Upper lobe of right lung (tissue), 1 donor: ENCODE measurements around the gene RAB11FIP4. TPM values are rescaled to one million over a fixed set of nuclear protein-coding genes. Genes with fewer than 3 reads are reported as not detected.

ENCODE experiments used
- ATAC-seq: fragments of 200-7000 bp; cut with Tn5 transposase; one replicate; pipeline ENCODE4 v1.9.1; 2020; ENCODE audit warnings: mild to moderate bottlenecking, moderate library complexity
- DNase-seq: peaks from one replicate; pipeline ENCODE4 v3.0.0-alpha.2; 2020
- H3K27ac ChIP-seq: fragments of 200-600 bp; one replicate; pipeline ENCODE4 v1.8.0; 2022
- H3K27me3 ChIP-seq: fragments of 200-600 bp; one replicate; pipeline ENCODE4 v1.8.0; 2022; ENCODE audit warnings: mild to moderate bottlenecking
- H3K36me3 ChIP-seq: fragments of 200-600 bp; one replicate; pipeline ENCODE4 v1.8.0; 2022
- H3K4me1 ChIP-seq: fragments of 200-600 bp; one replicate; pipeline ENCODE4 v1.8.0; 2022
- H3K4me3 ChIP-seq: fragments of 200-600 bp; one replicate; pipeline ENCODE4 v1.8.0; 2022; ENCODE audit warnings: mild to moderate bottlenecking
- H3K9me3 ChIP-seq: fragments of 200-600 bp; one replicate; pipeline ENCODE4 v1.8.0; 2022
- intact Hi-C: fragments of 100-400 bp; cut with DNase I; formaldehyde crosslinking; loops from one replicate; pipeline ENCODE4 v1.11.0; 2022
- total RNA-seq: library from RNA; stranded (reverse); fragmentation: NEBNext Ultra II Directional; extraction: Animal tissue kit (Norgen Biotek cat#: 25700); gene quantifications from one replicate; pipeline ENCODE4 v1.2.1, GENCODE V29; 2021
- TF ChIP-seq, protein P1 (sequence below): fragments of 200-600 bp; IDR thresholded peaks from one replicate; pipeline ENCODE4 v1.8.0; 2022; ENCODE audit warnings: antibody characterized with exemption
- donor health status: DM: no; HTN: yes; CAD: no; lungs with severe emphysema.

Gene RAB11FIP4
- total RNA-seq, 1 donor from 2014 or later = 13.5 TPM

DNA sequence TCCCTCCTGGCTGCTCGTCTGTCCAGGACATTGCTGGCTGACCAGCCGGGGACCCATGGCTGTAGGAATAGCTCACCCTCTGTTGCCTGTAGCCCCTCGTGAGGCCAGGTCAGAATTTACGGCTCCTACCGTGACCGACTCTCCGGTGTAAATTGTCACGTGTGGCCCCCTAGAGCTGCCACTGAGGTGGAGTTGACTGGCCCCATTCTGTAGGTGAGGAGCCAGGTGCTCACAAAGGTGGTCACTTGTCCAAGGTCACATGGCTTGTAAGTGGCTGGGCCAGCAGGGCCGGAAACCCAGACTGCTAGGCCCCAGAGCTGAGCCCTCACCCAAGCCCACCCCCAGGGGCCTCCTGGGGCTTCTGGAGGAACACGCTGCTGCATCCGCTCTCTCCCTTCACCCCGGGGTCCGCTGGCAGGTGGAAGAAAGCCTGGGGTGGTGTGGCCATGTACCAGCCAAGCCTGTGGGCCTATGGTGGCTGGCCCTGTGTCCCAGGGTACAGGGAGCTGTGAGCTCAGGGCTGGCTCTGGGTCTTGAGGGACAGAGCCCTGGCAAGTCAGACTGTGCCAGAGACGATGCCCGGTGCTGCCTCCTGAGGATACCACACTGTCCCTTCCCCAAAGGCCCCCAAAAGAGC is 120.7 kb downstream of the RAB11FIP4 start:
- Histone ChIP-seq H3K9me3 (no peaks in the 10 kb centered on the region), H3K27ac (no peak overlapping the region), H3K36me3 (no peaks in the 10 kb centered on the region), H3K27me3 (no peaks in the 10 kb centered on the region), H3K4me1 (peaks cover 17% of the 10 kb centered on the region), H3K4me3 (no peak overlapping the region)
- ATAC-seq (no peak), DNase-seq (no peak)
- TF ChIP-seq, protein P1, sequence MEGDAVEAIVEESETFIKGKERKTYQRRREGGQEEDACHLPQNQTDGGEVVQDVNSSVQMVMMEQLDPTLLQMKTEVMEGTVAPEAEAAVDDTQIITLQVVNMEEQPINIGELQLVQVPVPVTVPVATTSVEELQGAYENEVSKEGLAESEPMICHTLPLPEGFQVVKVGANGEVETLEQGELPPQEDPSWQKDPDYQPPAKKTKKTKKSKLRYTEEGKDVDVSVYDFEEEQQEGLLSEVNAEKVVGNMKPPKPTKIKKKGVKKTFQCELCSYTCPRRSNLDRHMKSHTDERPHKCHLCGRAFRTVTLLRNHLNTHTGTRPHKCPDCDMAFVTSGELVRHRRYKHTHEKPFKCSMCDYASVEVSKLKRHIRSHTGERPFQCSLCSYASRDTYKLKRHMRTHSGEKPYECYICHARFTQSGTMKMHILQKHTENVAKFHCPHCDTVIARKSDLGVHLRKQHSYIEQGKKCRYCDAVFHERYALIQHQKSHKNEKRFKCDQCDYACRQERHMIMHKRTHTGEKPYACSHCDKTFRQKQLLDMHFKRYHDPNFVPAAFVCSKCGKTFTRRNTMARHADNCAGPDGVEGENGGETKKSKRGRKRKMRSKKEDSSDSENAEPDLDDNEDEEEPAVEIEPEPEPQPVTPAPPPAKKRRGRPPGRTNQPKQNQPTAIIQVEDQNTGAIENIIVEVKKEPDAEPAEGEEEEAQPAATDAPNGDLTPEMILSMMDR = no peak
- intact Hi-C loops = no loop called here

DNA sequence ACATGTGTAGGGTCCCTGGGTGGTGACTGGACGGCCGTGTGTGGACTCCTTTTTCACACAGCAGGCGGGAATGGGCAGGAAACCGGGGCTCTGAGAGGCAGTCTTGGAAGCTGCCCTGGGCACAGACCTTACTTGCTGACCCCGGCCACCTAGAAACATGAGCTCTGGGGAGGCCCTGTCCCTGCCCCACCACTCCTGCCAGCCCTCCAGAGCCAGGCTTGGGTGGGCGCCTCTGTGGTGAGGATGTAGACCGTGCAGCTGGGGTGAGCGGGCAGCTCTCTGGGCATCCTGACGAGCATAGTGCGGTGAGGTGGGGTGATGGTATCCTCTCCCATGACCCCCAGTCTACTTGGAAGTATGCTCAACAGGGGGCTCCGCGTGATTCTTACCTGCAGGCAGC is 121.3 kb downstream of the RAB11FIP4 start:
- TF ChIP-seq, protein P1 = no peak
- no peak overlapping the region for H3K4me3 ChIP-seq
- no peaks in the 10 kb centered on the region for H3K27me3 ChIP-seq
- ATAC-seq = no peak
- no peaks in the 10 kb centered on the region for H3K36me3 ChIP-seq
- H3K4me1 ChIP-seq = peaks cover 17% of the 10 kb centered on the region
- intact Hi-C loops = no loop called here
- no peak overlapping the region for H3K27ac ChIP-seq
- no peak for DNase-seq
- H3K9me3 ChIP-seq = no peaks in the 10 kb centered on the region

DNA sequence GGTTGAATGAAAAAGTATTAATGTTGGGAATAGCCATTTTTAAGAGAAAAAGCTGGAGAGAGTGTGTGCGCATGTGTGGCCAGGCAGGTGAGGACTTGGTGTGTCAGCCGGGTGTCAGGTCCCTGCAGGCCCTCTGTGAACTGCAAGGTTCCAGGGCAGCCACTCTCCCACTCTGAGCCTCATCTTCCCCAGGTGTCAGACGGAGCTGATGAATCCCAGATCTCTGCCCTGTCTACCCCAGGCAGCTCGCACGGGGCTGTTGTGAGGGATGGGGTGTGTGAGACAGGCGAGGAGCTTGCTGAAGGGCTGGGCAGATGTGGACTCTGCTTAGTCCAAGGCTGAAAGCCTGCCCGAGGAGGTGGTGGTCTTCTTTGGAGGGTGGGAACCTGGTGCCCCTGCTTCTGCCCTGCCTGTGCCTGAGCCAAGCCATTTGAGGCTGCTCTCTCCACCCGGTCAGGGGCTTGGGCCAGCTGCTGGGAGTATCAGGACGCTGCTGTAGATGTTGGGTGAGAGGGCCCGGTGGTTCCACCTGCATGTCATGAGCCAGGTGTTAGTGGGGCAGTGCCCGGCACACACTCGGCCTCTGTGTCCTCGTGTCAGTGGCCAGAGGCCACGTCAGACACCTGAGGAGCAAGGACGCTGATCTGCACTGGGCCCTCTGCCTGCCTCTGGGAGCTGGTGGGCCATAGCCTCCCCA is 122.4 kb downstream of the RAB11FIP4 start:
- DNase-seq (no peak), ATAC-seq (no peak)
- intact Hi-C loops = no loop called here
- H3K27ac ChIP-seq = no peak overlapping the region
- no peaks in the 10 kb centered on the region for H3K27me3 ChIP-seq
- H3K36me3 ChIP-seq = no peaks in the 10 kb centered on the region
- TF ChIP-seq, protein P1 = no peak
- H3K4me3 ChIP-seq = no peak overlapping the region
- H3K4me1 ChIP-seq = peaks cover 13% of the 10 kb centered on the region
- H3K9me3 ChIP-seq = no peaks in the 10 kb centered on the region

DNA sequence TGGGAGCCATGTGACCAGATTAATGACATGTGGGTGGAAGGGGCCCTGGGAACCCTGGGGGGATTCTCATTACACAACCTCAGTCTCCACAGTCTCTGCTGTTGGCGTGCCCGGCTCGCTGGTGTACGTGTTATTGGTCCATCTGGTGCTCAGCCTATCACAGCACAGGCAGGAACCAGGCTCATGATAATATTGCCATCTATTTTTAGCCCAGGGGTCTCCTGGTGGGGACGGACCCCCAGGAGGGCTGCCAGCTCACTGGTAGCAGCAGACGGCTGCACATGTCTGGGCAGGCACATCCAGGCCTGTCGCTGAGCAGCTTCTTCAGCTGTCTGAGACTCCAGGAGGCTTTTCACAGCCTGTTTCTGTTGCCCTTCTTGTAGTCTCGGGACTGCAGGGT is 123.8 kb downstream of the RAB11FIP4 start:
- TF ChIP-seq, protein P1 = no peak
- ATAC-seq (no peak), DNase-seq (no peak)
- Histone ChIP-seq H3K36me3 (no peaks in the 10 kb centered on the region), H3K4me1 (peaks cover 1% of the 10 kb centered on the region), H3K4me3 (no peak overlapping the region), H3K27me3 (no peaks in the 10 kb centered on the region), H3K27ac (no peak overlapping the region), H3K9me3 (no peaks in the 10 kb centered on the region)
- intact Hi-C loops = no loop called here

DNA sequence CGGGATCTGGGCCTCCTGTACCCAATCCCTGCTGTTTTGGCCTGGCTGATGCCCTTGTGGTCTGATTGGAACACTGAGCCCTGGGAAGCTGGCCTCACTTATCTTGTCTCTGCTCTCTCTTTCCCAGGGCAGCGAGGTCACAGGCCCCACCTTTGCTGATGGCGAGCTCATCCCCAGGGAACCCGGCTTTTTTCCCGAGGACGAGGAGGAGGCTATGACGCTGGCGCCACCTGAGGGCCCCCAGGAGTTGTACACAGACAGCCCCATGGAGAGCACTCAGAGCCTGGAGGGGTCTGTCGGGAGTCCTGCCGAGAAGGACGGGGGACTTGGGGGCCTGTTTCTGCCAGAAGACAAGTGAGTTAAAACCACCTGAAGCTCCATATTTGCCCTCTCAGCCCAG is 126.0 kb downstream of the RAB11FIP4 start:
- H3K4me3 ChIP-seq = no peak overlapping the region
- TF ChIP-seq, protein P1 = peak; percentile 14
- H3K36me3 ChIP-seq = no peaks in the 10 kb centered on the region
- no peak overlapping the region for H3K27ac ChIP-seq
- DNase-seq (no peak), ATAC-seq (peak; percentile 39)
- no peaks in the 10 kb centered on the region for H3K4me1 ChIP-seq
- intact Hi-C loops = no loop called here
- no peaks in the 10 kb centered on the region for H3K9me3 ChIP-seq
- H3K27me3 ChIP-seq = no peaks in the 10 kb centered on the region
